HEK293T (cell line): ENCODE results near the gene ST6GALNAC1.

ENCODE experiments used
- ARNT ChIP-seq: fragments of 450-650 bp; IDR thresholded peaks from 2 replicates; pipeline ENCODE4 v1.6.1; 2017; ENCODE audit warnings: mild to moderate bottlenecking
- BHLHE40 ChIP-seq: fragments of 450-650 bp; IDR thresholded peaks from 2 replicates; pipeline ENCODE4 v1.6.1; 2016; ENCODE audit warnings: mild to moderate bottlenecking, moderate library complexity, borderline replicate concordance
- FOXK2 ChIP-seq: fragments of 450-650 bp; IDR thresholded peaks from 2 replicates; pipeline ENCODE4 v1.6.1; 2016; ENCODE audit warnings: mild to moderate bottlenecking
- FOXM1 ChIP-seq: fragments of 450-650 bp; IDR thresholded peaks from 2 replicates; pipeline ENCODE4 v1.6.1; 2017; ENCODE audit warnings: mild to moderate bottlenecking, borderline replicate concordance
- PKNOX1 ChIP-seq: fragments of 450-650 bp; IDR thresholded peaks from 2 replicates; pipeline ENCODE4 v1.6.1; 2016
- SP1 ChIP-seq: fragments of 450-650 bp; IDR thresholded peaks from 2 replicates; pipeline ENCODE4 v1.6.1; 2017
- TARDBP ChIP-seq: fragments of 450-650 bp; IDR thresholded peaks from 2 replicates; pipeline ENCODE4 v1.6.1; 2016

GRCh38 chr17:76627510-76627909 is 16.0 kb downstream of the ST6GALNAC1 start:
- no peak for TF ChIP-seq TARDBP
- TF ChIP-seq FOXK2: no peak
- no peak for TF ChIP-seq BHLHE40
- no peak for TF ChIP-seq SP1
- TF ChIP-seq FOXM1: no peak
- TF ChIP-seq PKNOX1: no peak
- TF ChIP-seq ARNT: no peak
